HepG2 (cell line): Measurements from ENCODE around the gene ATOH8. TPM values are rescaled to one million over a fixed set of nuclear protein-coding genes. Genes with fewer than 3 reads are reported as not detected.
A peak's percentile ranks its signal among the peaks of the same experiment; 100 is the strongest.

Source experiments
- EEA1 ChIP-seq: sonication (generic); formaldehyde crosslinking; IDR thresholded peaks from 2 replicates; pipeline ENCODE4 v1.5.1; 2020; ENCODE audit warnings: mild to moderate bottlenecking, missing genetic modification reagents, borderline replicate concordance
- GZF1 ChIP-seq: sonication (generic); formaldehyde crosslinking; IDR thresholded peaks from 2 replicates; pipeline ENCODE4 v1.5.1; 2020; ENCODE audit warnings: mild to moderate bottlenecking, missing genetic modification reagents
- HDAC1 ChIP-seq: sonication (generic); formaldehyde crosslinking; IDR thresholded peaks from 2 replicates; pipeline ENCODE4 v1.5.1; 2020; ENCODE audit warnings: mild to moderate bottlenecking, missing genetic modification reagents
- KDM5B ChIP-seq: sonication (generic); formaldehyde crosslinking; IDR thresholded peaks from 2 replicates; pipeline ENCODE4 v1.4.0; 2020; ENCODE audit warnings: missing genetic modification reagents, mild to moderate bottlenecking, borderline replicate concordance
- MNT ChIP-seq: fragments of 450-650 bp; IDR thresholded peaks from 2 replicates; pipeline ENCODE4 v1.6.1; 2016
- NFRKB ChIP-seq: fragments of 450-650 bp; IDR thresholded peaks from 2 replicates; pipeline ENCODE4 v1.6.1; 2017
- POLR2AphosphoS5 ChIP-seq: IDR thresholded peaks from 2 replicates; pipeline ENCODE4 v1.6.1; 2012; ENCODE audit warnings: low read depth, low read length
- RAD21 ChIP-seq: fragments of 450-650 bp; formaldehyde crosslinking; IDR thresholded peaks from 2 replicates; pipeline ENCODE4 v1.5.0; 2020; ENCODE audit warnings: mild to moderate bottlenecking
- REPIN1 ChIP-seq: sonication (generic); formaldehyde crosslinking; IDR thresholded peaks from 2 replicates; pipeline ENCODE4 v1.8.0; 2022; ENCODE audit warnings: missing genetic modification reagents, low read depth, mild to moderate bottlenecking, borderline replicate concordance
- SKI ChIP-seq: fragments of 450-650 bp; IDR thresholded peaks from one replicate; pipeline ENCODE4 v1.6.1; 2018; ENCODE audit warnings: mild to moderate bottlenecking; ENCODE audit not compliant: partially characterized antibody
- ZKSCAN1 ChIP-seq: fragments of 150-350 bp; IDR thresholded peaks from 2 replicates; pipeline ENCODE4 v1.6.1; 2014; ENCODE audit warnings: low read length
- ZNF18 ChIP-seq: sonication (generic); formaldehyde crosslinking; IDR thresholded peaks from 2 replicates; pipeline ENCODE4 v1.8.0; 2022; ENCODE audit warnings: mild to moderate bottlenecking, missing genetic modification reagents; ENCODE audit not compliant: insufficient replicate concordance
- ZNF251 ChIP-seq: sonication (generic); formaldehyde crosslinking; IDR thresholded peaks from 2 replicates; pipeline ENCODE4 v1.9.0; 2021; ENCODE audit warnings: mild to moderate bottlenecking, missing genetic modification reagents
- ZNF275 ChIP-seq: sonication (generic); formaldehyde crosslinking; IDR thresholded peaks from 2 replicates; pipeline ENCODE4 v1.8.0; 2022; ENCODE audit warnings: missing genetic modification reagents, mild to moderate bottlenecking, inconsistent platforms, borderline replicate concordance
- ZNF282 ChIP-seq: fragments of 450-650 bp; IDR thresholded peaks from 2 replicates; pipeline ENCODE4 v1.6.1; 2018; ENCODE audit not compliant: partially characterized antibody
- ZNF432 ChIP-seq: sonication (generic); formaldehyde crosslinking; IDR thresholded peaks from 2 replicates; pipeline ENCODE4 v1.5.0; 2020; ENCODE audit warnings: missing genetic modification reagents, mild to moderate bottlenecking, borderline replicate concordance
- ZNF468 ChIP-seq: sonication (generic); formaldehyde crosslinking; IDR thresholded peaks from 2 replicates; pipeline ENCODE4 v1.8.0; 2022; ENCODE audit warnings: mild to moderate bottlenecking, moderate library complexity, missing genetic modification reagents
- ZNF513 ChIP-seq: sonication (generic); formaldehyde crosslinking; conservative IDR thresholded peaks from 2 replicates; pipeline ENCODE4 v1.5.0; 2020; ENCODE audit warnings: missing genetic modification reagents
- ZNF556 ChIP-seq: sonication (generic); formaldehyde crosslinking; IDR thresholded peaks from 2 replicates; pipeline ENCODE4 v1.4.0; 2020; ENCODE audit warnings: mild to moderate bottlenecking, missing genetic modification reagents, borderline replicate concordance
- ZNF788 ChIP-seq: sonication (generic); formaldehyde crosslinking; IDR thresholded peaks from 2 replicates; pipeline ENCODE4 v1.5.0; 2020; ENCODE audit warnings: mild to moderate bottlenecking, missing genetic modification reagents, borderline replicate concordance
- polyA plus RNA-seq, 8 experiments: library from polyadenylated mRNA; depleted of rRNA in 3 of 8; stranded (reverse) in 7 of 8; unstranded in 1 of 8; fragments of >200 nt; fragmentation: Illumina TruSeq in 4 of 8; extraction: Trizol in 4 of 8; gene quantifications; 2 replicates each; pipeline versions ENCODE4 v1.2.1 to v1.2.3, GENCODE V29; 2011 to 2016; ENCODE audit warnings: low read depth in 4 of 8, missing spikeins in 1 of 8, mixed read lengths in 1 of 8; ENCODE audit not compliant: insufficient read depth in 1 of 8
- total RNA-seq, 5 experiments: library from RNA; depleted of rRNA; stranded (reverse); fragments of >200 nt; fragmentation: Illumina TruSeq; extraction: Trizol; gene quantifications; 2 replicates each; pipeline ENCODE4 v1.2.3, GENCODE V29; 2016; ENCODE audit warnings: low read depth in 1 of 5
- TF ChIP-seq, protein P1 (sequence below): sonication (generic); formaldehyde crosslinking; IDR thresholded peaks from 2 replicates; pipeline ENCODE4 v1.8.0; 2022; ENCODE audit warnings: missing genetic modification reagents, low read depth, mild to moderate bottlenecking, borderline replicate concordance
- TF ChIP-seq, protein P2 (sequence below): sonication (generic); formaldehyde crosslinking; IDR thresholded peaks from 2 replicates; pipeline ENCODE4 v1.4.0; 2020; ENCODE audit warnings: missing genetic modification reagents
- TF ChIP-seq, protein P3 (sequence below): sonication (generic); formaldehyde crosslinking; IDR thresholded peaks from 2 replicates; pipeline ENCODE4 v1.8.1; 2023; ENCODE audit warnings: missing genetic modification reagents, mild to moderate bottlenecking, borderline replicate concordance

The ATOH8 gene
- total and polyA plus RNA-seq, 2 of the 13 experiments (the other 11 are each of a cell fraction or from before 2014, with no cell fraction given): 0.13 to 0.61 TPM

GRCh38 chr2:85772019-85772745 is 18.4 kb downstream of the ATOH8 start (continued):
- TF ChIP-seq ZNF275 (CRISPR knock-in tag): no peak
- TF ChIP-seq REPIN1 (CRISPR knock-in tag): peak; percentile 37; the same call in 1 of the 2 replicates
- no peak for TF ChIP-seq ZNF513
- TF ChIP-seq ZNF282: no peak
- TF ChIP-seq KDM5B: peak; percentile 43; the same call in 1 of the 2 replicates
- TF ChIP-seq, protein P1, sequence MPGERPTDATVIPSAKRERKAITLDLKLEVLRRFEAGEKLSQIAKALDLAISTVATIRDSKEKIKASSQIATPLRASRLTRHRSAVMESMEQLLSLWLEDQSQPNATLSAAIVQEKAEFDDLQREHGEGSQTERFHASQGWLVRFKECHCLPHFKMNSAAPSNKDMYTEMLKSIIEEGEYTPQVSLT (CRISPR knock-in tag): no peak
- TF ChIP-seq, protein P2, sequence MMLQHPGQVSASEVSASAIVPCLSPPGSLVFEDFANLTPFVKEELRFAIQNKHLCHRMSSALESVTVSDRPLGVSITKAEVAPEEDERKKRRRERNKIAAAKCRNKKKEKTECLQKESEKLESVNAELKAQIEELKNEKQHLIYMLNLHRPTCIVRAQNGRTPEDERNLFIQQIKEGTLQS: no peak
- TF ChIP-seq ZNF432 (CRISPR knock-in tag): no peak
- TF ChIP-seq GZF1 (CRISPR knock-in tag): peak; percentile 14; the same call in 1 of the 2 replicates
- TF ChIP-seq ZNF556 (CRISPR knock-in tag): no peak
- TF ChIP-seq RAD21 (CRISPR knock-in tag): peak; percentile 58; the same call in 1 of the 2 replicates
- TF ChIP-seq ZNF468: no peak
- no peak for TF ChIP-seq ZNF251 (CRISPR knock-in tag)
- no peak for TF ChIP-seq HDAC1 (CRISPR knock-in tag)
- no peak for TF ChIP-seq NFRKB
- no peak for TF ChIP-seq ZKSCAN1
- peak; percentile 49 for TF ChIP-seq SKI
- no peak for TF ChIP-seq EEA1 (CRISPR knock-in tag)
- TF ChIP-seq, protein P3, sequence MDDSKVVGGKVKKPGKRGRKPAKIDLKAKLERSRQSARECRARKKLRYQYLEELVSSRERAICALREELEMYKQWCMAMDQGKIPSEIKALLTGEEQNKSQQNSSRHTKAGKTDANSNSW (CRISPR knock-in tag): no peak
- peak; percentile 50; the same call in 1 of the 2 replicates for TF ChIP-seq ZNF788
- no peak for TF ChIP-seq ZNF18 (CRISPR knock-in tag)
- no peak for TF ChIP-seq MNT
- TF ChIP-seq POLR2AphosphoS5: no peak
